WTC11 (cell line): ENCODE measurements around the gene CLEC20A.

Experiments used
- ELF4 ChIP-seq: sonication (generic); formaldehyde crosslinking; IDR thresholded peaks from 2 replicates; pipeline ENCODE4 v1.8.1; 2022; ENCODE audit warnings: low read depth, mild to moderate bottlenecking, moderate library complexity, missing genetic modification reagents
- ESRRA ChIP-seq: sonication (generic); formaldehyde crosslinking; IDR thresholded peaks from 2 replicates; pipeline ENCODE4 v1.8.1; 2022; ENCODE audit warnings: mild to moderate bottlenecking, missing genetic modification reagents, borderline replicate concordance
- FOXJ3 ChIP-seq: sonication (generic); formaldehyde crosslinking; IDR thresholded peaks from 2 replicates; pipeline ENCODE4 v1.9.0; 2021; ENCODE audit warnings: missing genetic modification reagents, mild to moderate bottlenecking, borderline replicate concordance
- IRF2 ChIP-seq: sonication (generic); formaldehyde crosslinking; IDR thresholded peaks from 2 replicates; pipeline ENCODE4 v1.8.0; 2022; ENCODE audit warnings: low read depth, missing genetic modification reagents, borderline replicate concordance
- NFATC4 ChIP-seq: fragments of 250-450 bp; sonication (Bioruptor Pico); IDR thresholded peaks from 2 replicates; pipeline ENCODE4 v1.9.0; 2021; ENCODE audit warnings: mild to moderate bottlenecking
- NFE2L1 ChIP-seq: sonication (generic); formaldehyde crosslinking; IDR thresholded peaks from 2 replicates; pipeline ENCODE4 v1.8.1; 2023; ENCODE audit warnings: missing genetic modification reagents
- NR1H2 ChIP-seq: sonication (generic); formaldehyde crosslinking; IDR thresholded peaks from 2 replicates; pipeline ENCODE4 v1.9.0; 2021; ENCODE audit warnings: mild to moderate bottlenecking, moderate library complexity, missing genetic modification reagents
- SMAD4 ChIP-seq: sonication (generic); formaldehyde crosslinking; IDR thresholded peaks from 2 replicates; pipeline ENCODE4 v1.8.0; 2022; ENCODE audit warnings: mild to moderate bottlenecking, missing genetic modification reagents
- TF ChIP-seq, protein P1 (sequence below): fragments of 200-600 bp; IDR thresholded peaks from 2 replicates; pipeline ENCODE4 v1.8.0; 2022; ENCODE audit warnings: antibody characterized with exemption
- TF ChIP-seq, protein P2 (sequence below): sonication (generic); formaldehyde crosslinking; IDR thresholded peaks from 2 replicates; pipeline ENCODE4 v1.8.0; 2022; ENCODE audit warnings: mild to moderate bottlenecking, missing genetic modification reagents
- TF ChIP-seq, protein P3 (sequence below): fragments of 250-450 bp; sonication (Bioruptor Pico); IDR thresholded peaks from 2 replicates; pipeline ENCODE4 v1.8.0; 2021; ENCODE audit warnings: mild to moderate bottlenecking
- TF ChIP-seq, protein P4 (sequence below): fragments of 250-450 bp; sonication (Bioruptor Pico); conservative IDR thresholded peaks from 2 replicates; pipeline ENCODE4 v1.9.0; 2021; ENCODE audit warnings: mild to moderate bottlenecking
- TF ChIP-seq, protein P5 (sequence below): sonication (generic); formaldehyde crosslinking; IDR thresholded peaks from 2 replicates; pipeline ENCODE4 v1.8.0; 2022; ENCODE audit warnings: mild to moderate bottlenecking, missing genetic modification reagents
- TF ChIP-seq, protein P6 (sequence below): sonication (generic); formaldehyde crosslinking; conservative IDR thresholded peaks from 2 replicates; pipeline ENCODE4 v1.8.1; 2023; ENCODE audit warnings: mild to moderate bottlenecking, low read depth, missing genetic modification reagents, moderate library complexity

DNA sequence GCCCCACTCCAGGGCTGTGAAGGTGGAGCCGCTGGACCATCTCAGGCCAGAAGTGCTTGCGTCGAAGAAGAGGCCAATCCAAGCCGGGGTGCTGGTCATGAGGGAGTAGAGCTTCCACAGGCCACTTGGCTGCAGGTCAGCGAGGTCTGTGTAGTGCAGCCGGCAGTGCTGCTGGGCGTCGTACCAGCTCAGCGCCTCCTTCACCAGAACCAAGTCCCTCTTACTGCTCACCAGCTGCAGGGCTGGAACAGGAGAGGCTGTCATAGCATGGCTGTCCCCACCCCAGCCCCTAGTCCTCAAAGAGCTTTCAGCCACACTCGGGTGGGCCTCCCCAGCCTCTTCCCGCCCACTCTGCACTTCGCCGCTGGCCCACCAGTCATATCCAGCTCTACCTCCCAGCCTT is 2.2 kb downstream of the CLEC20A start:
- TF ChIP-seq, protein P1, sequence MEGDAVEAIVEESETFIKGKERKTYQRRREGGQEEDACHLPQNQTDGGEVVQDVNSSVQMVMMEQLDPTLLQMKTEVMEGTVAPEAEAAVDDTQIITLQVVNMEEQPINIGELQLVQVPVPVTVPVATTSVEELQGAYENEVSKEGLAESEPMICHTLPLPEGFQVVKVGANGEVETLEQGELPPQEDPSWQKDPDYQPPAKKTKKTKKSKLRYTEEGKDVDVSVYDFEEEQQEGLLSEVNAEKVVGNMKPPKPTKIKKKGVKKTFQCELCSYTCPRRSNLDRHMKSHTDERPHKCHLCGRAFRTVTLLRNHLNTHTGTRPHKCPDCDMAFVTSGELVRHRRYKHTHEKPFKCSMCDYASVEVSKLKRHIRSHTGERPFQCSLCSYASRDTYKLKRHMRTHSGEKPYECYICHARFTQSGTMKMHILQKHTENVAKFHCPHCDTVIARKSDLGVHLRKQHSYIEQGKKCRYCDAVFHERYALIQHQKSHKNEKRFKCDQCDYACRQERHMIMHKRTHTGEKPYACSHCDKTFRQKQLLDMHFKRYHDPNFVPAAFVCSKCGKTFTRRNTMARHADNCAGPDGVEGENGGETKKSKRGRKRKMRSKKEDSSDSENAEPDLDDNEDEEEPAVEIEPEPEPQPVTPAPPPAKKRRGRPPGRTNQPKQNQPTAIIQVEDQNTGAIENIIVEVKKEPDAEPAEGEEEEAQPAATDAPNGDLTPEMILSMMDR: no peak
- TF ChIP-seq IRF2 (CRISPR knock-in tag) (no peak), ELF4 (CRISPR knock-in tag) (no peak), ESRRA (no peak), FOXJ3 (no peak), NFE2L1 (CRISPR knock-in tag) (no peak), NR1H2 (CRISPR knock-in tag) (no peak), NFATC4 (CRISPR knock-in tag) (no peak), SMAD4 (CRISPR knock-in tag) (no peak)
- TF ChIP-seq, protein P2, sequence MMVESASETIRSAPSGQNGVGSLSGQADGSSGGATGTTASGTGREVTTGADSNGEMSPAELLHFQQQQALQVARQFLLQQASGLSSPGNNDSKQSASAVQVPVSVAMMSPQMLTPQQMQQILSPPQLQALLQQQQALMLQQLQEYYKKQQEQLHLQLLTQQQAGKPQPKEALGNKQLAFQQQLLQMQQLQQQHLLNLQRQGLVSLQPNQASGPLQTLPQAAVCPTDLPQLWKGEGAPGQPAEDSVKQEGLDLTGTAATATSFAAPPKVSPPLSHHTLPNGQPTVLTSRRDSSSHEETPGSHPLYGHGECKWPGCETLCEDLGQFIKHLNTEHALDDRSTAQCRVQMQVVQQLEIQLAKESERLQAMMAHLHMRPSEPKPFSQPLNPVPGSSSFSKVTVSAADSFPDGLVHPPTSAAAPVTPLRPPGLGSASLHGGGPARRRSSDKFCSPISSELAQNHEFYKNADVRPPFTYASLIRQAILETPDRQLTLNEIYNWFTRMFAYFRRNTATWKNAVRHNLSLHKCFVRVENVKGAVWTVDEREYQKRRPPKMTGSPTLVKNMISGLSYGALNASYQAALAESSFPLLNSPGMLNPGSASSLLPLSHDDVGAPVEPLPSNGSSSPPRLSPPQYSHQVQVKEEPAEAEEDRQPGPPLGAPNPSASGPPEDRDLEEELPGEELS (CRISPR knock-in tag): no peak
- TF ChIP-seq, protein P3, sequence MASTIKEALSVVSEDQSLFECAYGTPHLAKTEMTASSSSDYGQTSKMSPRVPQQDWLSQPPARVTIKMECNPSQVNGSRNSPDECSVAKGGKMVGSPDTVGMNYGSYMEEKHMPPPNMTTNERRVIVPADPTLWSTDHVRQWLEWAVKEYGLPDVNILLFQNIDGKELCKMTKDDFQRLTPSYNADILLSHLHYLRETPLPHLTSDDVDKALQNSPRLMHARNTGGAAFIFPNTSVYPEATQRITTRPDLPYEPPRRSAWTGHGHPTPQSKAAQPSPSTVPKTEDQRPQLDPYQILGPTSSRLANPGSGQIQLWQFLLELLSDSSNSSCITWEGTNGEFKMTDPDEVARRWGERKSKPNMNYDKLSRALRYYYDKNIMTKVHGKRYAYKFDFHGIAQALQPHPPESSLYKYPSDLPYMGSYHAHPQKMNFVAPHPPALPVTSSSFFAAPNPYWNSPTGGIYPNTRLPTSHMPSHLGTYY (CRISPR knock-in tag): no peak
- TF ChIP-seq, protein P4, sequence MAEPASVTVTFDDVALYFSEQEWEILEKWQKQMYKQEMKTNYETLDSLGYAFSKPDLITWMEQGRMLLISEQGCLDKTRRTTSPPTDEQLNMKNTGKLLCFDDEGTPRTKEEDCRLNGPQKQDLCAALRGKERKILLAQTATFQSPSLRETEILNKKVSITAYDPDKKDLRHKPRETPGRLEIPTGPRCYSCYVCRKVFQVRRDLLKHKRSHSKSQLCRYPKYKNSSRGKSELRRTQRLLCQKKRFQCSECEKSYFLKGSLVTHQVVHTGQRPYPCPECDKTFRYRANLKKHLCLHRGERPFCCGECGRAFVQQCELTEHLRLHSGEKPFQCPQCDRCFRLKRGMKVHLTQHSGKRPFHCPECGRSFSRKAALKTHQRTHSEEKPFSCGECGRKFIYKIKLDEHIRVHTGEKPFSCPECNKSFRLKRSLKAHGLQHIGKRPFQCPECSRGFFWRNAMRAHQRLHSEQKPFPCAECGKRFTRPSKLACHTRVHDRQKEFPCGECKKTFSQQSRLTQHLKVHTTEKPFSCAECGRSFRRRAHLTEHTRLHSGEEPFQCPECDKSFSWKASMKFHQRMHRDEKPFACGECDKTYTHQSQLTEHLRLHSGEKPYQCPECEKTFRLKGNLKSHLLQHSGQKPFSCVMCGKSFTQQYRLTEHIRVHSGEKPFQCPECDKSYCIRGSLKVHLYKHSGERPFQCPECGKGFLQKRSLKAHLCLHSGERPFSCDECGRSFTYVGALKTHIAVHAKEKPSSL (CRISPR knock-in tag): no peak
- TF ChIP-seq, protein P5, sequence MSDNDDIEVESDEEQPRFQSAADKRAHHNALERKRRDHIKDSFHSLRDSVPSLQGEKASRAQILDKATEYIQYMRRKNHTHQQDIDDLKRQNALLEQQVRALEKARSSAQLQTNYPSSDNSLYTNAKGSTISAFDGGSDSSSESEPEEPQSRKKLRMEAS (CRISPR knock-in tag): no peak
- TF ChIP-seq, protein P6, sequence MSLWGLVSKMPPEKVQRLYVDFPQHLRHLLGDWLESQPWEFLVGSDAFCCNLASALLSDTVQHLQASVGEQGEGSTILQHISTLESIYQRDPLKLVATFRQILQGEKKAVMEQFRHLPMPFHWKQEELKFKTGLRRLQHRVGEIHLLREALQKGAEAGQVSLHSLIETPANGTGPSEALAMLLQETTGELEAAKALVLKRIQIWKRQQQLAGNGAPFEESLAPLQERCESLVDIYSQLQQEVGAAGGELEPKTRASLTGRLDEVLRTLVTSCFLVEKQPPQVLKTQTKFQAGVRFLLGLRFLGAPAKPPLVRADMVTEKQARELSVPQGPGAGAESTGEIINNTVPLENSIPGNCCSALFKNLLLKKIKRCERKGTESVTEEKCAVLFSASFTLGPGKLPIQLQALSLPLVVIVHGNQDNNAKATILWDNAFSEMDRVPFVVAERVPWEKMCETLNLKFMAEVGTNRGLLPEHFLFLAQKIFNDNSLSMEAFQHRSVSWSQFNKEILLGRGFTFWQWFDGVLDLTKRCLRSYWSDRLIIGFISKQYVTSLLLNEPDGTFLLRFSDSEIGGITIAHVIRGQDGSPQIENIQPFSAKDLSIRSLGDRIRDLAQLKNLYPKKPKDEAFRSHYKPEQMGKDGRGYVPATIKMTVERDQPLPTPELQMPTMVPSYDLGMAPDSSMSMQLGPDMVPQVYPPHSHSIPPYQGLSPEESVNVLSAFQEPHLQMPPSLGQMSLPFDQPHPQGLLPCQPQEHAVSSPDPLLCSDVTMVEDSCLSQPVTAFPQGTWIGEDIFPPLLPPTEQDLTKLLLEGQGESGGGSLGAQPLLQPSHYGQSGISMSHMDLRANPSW (CRISPR knock-in tag): no peak
